H1 (cell line): ENCODE measurements around the gene SF3B2. TPM values are rescaled to one million over a fixed set of nuclear protein-coding genes. Genes with fewer than 3 reads are reported as not detected.

Experiments
- ASH2L ChIP-seq: fragments of 200-600, 300-600 bp; sonication (generic); IDR thresholded peaks from one replicate; pipeline ENCODE4 v1.7.1; 2017; ENCODE audit warnings: low read length
- POLR2A ChIP-seq, 2 experiments: IDR thresholded peaks; 1 replicate in 1 of 2; 2 replicates in 1 of 2; pipeline ENCODE4 v1.6.1; 2011; ENCODE audit warnings: low read depth in 2 of 2, low read length in 2 of 2, mild to moderate bottlenecking in 2 of 2; ENCODE audit errors: control extremely low read depth in 1 of 2
- RBBP5 ChIP-seq: IDR thresholded peaks from 2 replicates; pipeline ENCODE4 v1.7.1; 2012; ENCODE audit warnings: low read depth, mild to moderate bottlenecking, inconsistent platforms, low read length, moderate library complexity, borderline replicate concordance
- SRF ChIP-seq: IDR thresholded peaks from 2 replicates; pipeline ENCODE4 v1.6.1; 2011; ENCODE audit warnings: mild to moderate bottlenecking, low read depth, low read length, moderate library complexity
- TCF12 ChIP-seq: IDR thresholded peaks from 2 replicates; pipeline ENCODE4 v1.6.1; 2011; ENCODE audit warnings: low read depth, mild to moderate bottlenecking, low read length
- polyA plus RNA-seq, 7 experiments: library from polyadenylated mRNA; depleted of rRNA in 3 of 7; stranded (reverse) in 5 of 7; unstranded in 2 of 7; fragments of >200 nt in 5 of 7; fragments of 200-250 nt in 2 of 7; gene quantifications; 1 replicate in 5 of 7; 2 replicates in 1 of 7; 4 replicates in 1 of 7; pipeline versions ENCODE4 v1.2.1 to v1.2.3, GENCODE V29; 2011 to 2013; ENCODE audit warnings: missing spikeins in 2 of 7, mixed read lengths in 2 of 7
- total RNA-seq: library from RNA; stranded (reverse); fragmentation: NEBNext Ultra II Directional; extraction: Animal tissue kit (Norgen Biotek cat#: 25700); gene quantifications from 2 replicates; pipeline ENCODE4 v1.2.1, GENCODE V29; 2021
- TF ChIP-seq, protein P1 (sequence below): IDR thresholded peaks from 2 replicates; pipeline ENCODE4 v1.6.1; 2011; ENCODE audit warnings: low read length, improper control_type of control experiment

SF3B2 gene
- total and polyA plus RNA-seq, 2 of the 8 experiments (the other 6 are each of a cell fraction or from before 2014, with no cell fraction given), result 182 to 237 TPM

DNA sequence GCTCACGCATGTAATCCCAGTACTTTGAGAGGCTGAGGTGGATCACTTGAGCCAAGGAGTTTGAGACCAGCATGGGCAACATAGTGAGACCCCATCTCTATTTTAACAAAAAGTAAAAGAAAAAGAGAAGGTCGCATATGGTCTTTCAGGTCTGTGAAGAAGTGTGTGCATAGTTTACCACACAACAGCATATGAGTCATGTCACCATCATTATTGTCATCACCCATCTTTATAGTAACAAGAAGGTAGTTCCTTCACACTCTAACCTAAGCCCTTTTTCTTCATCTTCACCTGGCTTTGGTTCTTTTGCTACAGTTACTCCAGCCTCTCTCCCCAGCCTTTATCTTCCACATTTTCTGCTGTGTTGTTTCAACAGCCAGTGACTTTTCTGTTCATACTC is 57.1 kb downstream of the SF3B2 start (continued):
- TF ChIP-seq, protein P1, sequence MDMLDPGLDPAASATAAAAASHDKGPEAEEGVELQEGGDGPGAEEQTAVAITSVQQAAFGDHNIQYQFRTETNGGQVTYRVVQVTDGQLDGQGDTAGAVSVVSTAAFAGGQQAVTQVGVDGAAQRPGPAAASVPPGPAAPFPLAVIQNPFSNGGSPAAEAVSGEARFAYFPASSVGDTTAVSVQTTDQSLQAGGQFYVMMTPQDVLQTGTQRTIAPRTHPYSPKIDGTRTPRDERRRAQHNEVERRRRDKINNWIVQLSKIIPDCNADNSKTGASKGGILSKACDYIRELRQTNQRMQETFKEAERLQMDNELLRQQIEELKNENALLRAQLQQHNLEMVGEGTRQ, result no peak
- TF ChIP-seq POLR2A (IDR thresholded peaks at IDR 0.05; ENCODE audit: control extremely low read depth in 1 of 2, low read depth in 2 of 2, low read length in 2 of 2) (no peak), RBBP5 (no peak), TCF12 (no peak), SRF (no peak), ASH2L (no peak)
